HG03469 (cell line): ENCODE measurements around the gene PROCA1.
"Not testable (repeated sequence)": the region's sequence is repeated elsewhere in the genome, so short reads cannot be mapped to it uniquely, and the experiment has no call there.

Experiments
- ATAC-seq: cut with Tn5 transposase; IDR thresholded peaks from one replicate; pipeline ENCODE4 v1.9.1; 2021; ENCODE audit warnings: mild to moderate bottlenecking, moderate library complexity, moderate number of reproducible peaks; ENCODE audit not compliant: unreplicated experiment

Gene PROCA1

GRCh38 chr17:28744104-28744971, 32.6 kb upstream of the PROCA1 start:
- ATAC-seq, result no peak

- ATAC-seq, result peak; percentile 30
These were observed 31.8 kb upstream of the PROCA1 start, which contains the start of gene TRAF4 for GRCh38 chr17:28743243-28744103. TSS of gene TRAF4 (plus strand) at chr17:28744011. CDS start at chr17:28744113, 102 bp downstream.

- ATAC-seq, result no peak
These were observed 30.0 kb upstream of the PROCA1 start for GRCh38 chr17:28741358-28742349.

- no peak for ATAC-seq
These were observed 29.0 kb upstream of the PROCA1 start for GRCh38 chr17:28740406-28741357.

GRCh38 chr17:28738680-28739384, 27.1 kb upstream of the PROCA1 start:
- no peak for ATAC-seq

- peak; percentile 37 for ATAC-seq
These were observed 26.3 kb upstream of the PROCA1 start for GRCh38 chr17:28737770-28738679.

GRCh38 chr17:28737316-28737715, 25.6 kb upstream of the PROCA1 start:
- no peak for ATAC-seq

- ATAC-seq, result not testable (repeated sequence)
These were observed 24.5 kb upstream of the PROCA1 start for GRCh38 chr17:28735913-28736769.

GRCh38 chr17:28735242-28735722, 23.6 kb upstream of the PROCA1 start:
- no peak for ATAC-seq

- ATAC-seq, result no peak
These were observed 23.1 kb upstream of the PROCA1 start for GRCh38 chr17:28734712-28735241.

- ATAC-seq, result no peak
These were observed 21.7 kb upstream of the PROCA1 start for GRCh38 chr17:28733346-28733745.

- no peak for ATAC-seq
These were observed 18.3 kb upstream of the PROCA1 start for GRCh38 chr17:28729950-28730330.

GRCh38 chr17:28728364-28729200, 16.9 kb upstream of the PROCA1 start, which contains the start of gene NEK8:
TSS of gene NEK8 (plus strand) at chr17:28728788. CDS start at chr17:28728814, 26 bp downstream.
- ATAC-seq, result peak; percentile 28

GRCh38 chr17:28726627-28727491, 15.2 kb upstream of the PROCA1 start:
- peak; percentile 28 for ATAC-seq
